ENCODE measurements around the gene OPTC.

Gene OPTC

DNA sequence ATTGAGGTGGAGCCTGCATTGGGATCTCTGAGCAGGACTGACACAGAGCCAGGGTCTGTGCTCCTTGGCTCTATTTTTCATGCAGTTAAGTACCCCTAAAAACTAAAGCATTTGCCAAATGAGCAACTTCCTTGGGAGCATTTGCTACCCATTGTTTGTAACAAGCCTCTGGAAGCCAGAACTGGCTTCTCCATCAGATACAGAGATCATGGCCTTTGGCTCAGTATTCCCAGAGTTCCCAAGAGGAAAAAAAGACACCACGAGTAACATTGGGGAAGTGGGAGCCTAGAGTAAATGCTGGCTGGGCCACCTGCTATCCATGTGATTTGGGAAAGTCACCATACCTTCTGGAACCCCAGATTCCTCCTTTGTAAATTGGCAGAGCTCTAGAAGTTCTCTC, 44.8 kb downstream of the OPTC start (continued):
- TF ChIP-seq, protein P1, sequence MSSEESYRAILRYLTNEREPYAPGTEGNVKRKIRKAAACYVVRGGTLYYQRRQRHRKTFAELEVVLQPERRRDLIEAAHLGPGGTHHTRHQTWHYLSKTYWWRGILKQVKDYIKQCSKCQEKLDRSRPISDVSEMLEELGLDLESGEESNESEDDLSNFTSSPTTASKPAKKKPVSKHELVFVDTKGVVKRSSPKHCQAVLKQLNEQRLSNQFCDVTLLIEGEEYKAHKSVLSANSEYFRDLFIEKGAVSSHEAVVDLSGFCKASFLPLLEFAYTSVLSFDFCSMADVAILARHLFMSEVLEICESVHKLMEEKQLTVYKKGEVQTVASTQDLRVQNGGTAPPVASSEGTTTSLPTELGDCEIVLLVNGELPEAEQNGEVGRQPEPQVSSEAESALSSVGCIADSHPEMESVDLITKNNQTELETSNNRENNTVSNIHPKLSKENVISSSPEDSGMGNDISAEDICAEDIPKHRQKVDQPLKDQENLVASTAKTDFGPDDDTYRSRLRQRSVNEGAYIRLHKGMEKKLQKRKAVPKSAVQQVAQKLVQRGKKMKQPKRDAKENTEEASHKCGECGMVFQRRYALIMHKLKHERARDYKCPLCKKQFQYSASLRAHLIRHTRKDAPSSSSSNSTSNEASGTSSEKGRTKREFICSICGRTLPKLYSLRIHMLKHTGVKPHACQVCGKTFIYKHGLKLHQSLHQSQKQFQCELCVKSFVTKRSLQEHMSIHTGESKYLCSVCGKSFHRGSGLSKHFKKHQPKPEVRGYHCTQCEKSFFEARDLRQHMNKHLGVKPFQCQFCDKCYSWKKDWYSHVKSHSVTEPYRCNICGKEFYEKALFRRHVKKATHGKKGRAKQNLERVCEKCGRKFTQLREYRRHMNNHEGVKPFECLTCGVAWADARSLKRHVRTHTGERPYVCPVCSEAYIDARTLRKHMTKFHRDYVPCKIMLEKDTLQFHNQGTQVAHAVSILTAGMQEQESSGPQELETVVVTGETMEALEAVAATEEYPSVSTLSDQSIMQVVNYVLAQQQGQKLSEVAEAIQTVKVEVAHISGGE (tag by site-specific recombination; conservative IDR thresholded peaks at IDR 0.05; ENCODE audit: low read depth), result no peak
- no peak for TF ChIP-seq ZNF707 (tag by site-specific recombination; IDR thresholded peaks at IDR 0.05)
- TF ChIP-seq SP7 (tag by site-specific recombination; IDR thresholded peaks at IDR 0.05), result no peak
- TF ChIP-seq ZBTB7A (tag by site-specific recombination; IDR thresholded peaks at IDR 0.05; ENCODE audit: low read depth), result no peak

DNA sequence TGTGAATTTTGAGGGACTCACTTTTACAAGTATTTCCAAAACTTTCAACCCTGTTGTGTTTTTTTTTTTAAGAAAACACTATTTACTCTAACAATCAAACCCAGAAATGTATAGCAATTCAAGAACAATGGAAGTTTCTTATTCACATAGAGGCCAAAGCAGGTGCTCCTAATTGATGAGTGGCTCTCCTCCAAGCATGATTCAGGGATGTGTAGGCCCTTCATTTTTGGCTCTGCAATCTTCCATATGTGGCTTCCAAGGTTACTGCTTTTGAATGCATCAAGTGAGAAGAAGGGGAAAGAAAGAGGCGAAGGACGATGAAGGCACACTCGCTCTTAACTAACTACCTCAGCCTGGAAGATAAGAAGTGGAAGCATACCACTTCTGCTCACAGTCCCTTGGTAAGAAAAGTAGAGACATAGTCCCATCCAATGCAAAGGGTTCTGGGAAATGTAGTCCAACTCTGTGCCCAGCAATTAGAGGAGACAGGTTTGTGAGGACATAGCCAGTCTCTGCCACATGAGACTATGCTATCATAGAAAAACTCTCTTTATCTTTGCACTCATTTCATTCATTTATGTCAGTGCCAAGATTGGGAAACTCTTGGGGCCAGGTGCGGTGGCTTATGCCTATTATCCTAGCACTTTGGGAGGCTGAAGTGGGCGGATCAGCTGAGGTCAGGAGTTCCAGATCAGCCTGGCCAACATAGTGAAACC, 46.0 kb downstream of the OPTC start:
- ChIA-PET CTCF (no interaction called here), POLR2A (interaction anchor here (0.7 kb wide), 1 partner anchor 105 kb away, joined by 3 read pairs; no protein-coding TSS in a partner anchor)
- Histone ChIP-seq H3K36me3 (ENCODE audit: control insufficient read depth in 2 of 2, insufficient read depth in 1 of 2, low read length in 2 of 2) (no peaks in the 10 kb centered on the region), H3K4me1 (ENCODE audit: control insufficient read depth, insufficient read depth, low read length) (0 out of 2 replicates have a peak, but pooled peaks cover 4% of the 10 kb centered on the region), H3K9me3 (ENCODE audit: control insufficient read depth, insufficient read depth, low read depth, low read length) (no peaks in the 10 kb centered on the region), H3K4me3 (ENCODE audit: low read depth, low read length) (no peak overlapping the region), H3K27ac (ENCODE audit: extremely low read depth, low read depth, low read length) (no peak overlapping the region)
- TF ChIP-seq ZBTB17 (tag by site-specific recombination; IDR thresholded peaks at IDR 0.05) (peak; percentile 89), ZNF335 (tag by site-specific recombination; conservative IDR thresholded peaks at IDR 0.05) (peak; percentile 37; the same call in 1 of the 2 replicates), ZBTB48 (tag by site-specific recombination; IDR thresholded peaks at IDR 0.05) (peak; percentile 36; the same call in 1 of the 2 replicates), ZNF211 (tag by site-specific recombination; IDR thresholded peaks at IDR 0.05; ENCODE audit: low read depth) (no peak)
- TF ChIP-seq, protein P2, sequence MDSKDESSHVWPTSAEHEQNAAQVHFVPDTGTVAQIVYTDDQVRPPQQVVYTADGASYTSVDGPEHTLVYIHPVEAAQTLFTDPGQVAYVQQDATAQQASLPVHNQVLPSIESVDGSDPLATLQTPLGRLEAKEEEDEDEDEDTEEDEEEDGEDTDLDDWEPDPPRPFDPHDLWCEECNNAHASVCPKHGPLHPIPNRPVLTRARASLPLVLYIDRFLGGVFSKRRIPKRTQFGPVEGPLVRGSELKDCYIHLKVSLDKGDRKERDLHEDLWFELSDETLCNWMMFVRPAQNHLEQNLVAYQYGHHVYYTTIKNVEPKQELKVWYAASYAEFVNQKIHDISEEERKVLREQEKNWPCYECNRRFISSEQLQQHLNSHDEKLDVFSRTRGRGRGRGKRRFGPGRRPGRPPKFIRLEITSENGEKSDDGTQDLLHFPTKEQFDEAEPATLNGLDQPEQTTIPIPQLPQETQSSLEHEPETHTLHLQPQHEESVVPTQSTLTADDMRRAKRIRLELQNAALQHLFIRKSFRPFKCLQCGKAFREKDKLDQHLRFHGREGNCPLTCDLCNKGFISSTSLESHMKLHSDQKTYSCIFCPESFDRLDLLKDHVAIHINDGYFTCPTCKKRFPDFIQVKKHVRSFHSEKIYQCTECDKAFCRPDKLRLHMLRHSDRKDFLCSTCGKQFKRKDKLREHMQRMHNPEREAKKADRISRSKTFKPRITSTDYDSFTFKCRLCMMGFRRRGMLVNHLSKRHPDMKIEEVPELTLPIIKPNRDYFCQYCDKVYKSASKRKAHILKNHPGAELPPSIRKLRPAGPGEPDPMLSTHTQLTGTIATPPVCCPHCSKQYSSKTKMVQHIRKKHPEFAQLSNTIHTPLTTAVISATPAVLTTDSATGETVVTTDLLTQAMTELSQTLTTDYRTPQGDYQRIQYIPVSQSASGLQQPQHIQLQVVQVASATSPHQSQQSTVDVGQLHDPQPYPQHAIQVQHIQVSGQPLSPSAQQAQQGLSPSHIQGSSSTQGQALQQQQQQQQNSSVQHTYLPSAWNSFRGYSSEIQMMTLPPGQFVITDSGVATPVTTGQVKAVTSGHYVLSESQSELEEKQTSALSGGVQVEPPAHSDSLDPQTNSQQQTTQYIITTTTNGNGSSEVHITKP (tag by site-specific recombination; IDR thresholded peaks at IDR 0.05), result peak; percentile 88

DNA sequence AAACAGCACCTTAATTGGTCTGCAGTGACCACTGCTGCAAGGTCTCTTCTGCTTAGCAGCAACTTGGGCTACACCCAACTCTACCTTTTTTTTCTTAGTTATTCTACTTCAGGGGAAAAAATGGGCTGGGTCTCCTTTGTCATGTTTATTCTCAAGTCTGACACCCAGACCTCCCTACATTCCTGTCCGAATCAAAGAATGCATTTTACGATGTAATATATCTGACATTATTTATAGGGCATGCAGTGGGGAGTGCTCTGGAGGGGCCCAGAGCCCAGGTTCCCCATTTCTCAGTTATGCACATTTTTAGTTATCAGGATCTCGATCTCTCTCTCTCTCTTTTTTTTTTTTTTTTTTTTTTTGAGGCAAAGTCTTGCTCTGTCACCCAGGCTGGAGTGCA, 50.5 kb downstream of the OPTC start:
- Histone ChIP-seq H3K4me3 (ENCODE audit: low read depth, low read length) (no peak overlapping the region), H3K9me3 (ENCODE audit: control insufficient read depth, insufficient read depth, low read depth, low read length) (no peaks in the 10 kb centered on the region), H3K27ac (ENCODE audit: extremely low read depth, low read depth, low read length) (no peak overlapping the region), H3K4me1 (ENCODE audit: control insufficient read depth, insufficient read depth, low read length) (peaks cover 16% of the 10 kb centered on the region), H3K36me3 (ENCODE audit: control insufficient read depth in 2 of 2, insufficient read depth in 1 of 2, low read length in 2 of 2) (no peaks in the 10 kb centered on the region)
- no peak for TF ChIP-seq ZNF433 (tag by site-specific recombination; IDR thresholded peaks at IDR 0.05; ENCODE audit: low read depth)
- TF ChIP-seq, protein P3, sequence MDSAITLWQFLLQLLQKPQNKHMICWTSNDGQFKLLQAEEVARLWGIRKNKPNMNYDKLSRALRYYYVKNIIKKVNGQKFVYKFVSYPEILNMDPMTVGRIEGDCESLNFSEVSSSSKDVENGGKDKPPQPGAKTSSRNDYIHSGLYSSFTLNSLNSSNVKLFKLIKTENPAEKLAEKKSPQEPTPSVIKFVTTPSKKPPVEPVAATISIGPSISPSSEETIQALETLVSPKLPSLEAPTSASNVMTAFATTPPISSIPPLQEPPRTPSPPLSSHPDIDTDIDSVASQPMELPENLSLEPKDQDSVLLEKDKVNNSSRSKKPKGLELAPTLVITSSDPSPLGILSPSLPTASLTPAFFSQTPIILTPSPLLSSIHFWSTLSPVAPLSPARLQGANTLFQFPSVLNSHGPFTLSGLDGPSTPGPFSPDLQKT (IDR thresholded peaks at IDR 0.05; ENCODE audit: borderline replicate concordance, low read depth, low read length), result no peak
- ChIA-PET CTCF (interaction anchor here (0.7 kb wide), 1 partner anchor 19 kb away, joined by 4 read pairs; no protein-coding TSS in a partner anchor), POLR2A (no interaction called here)
